HCT116 (cell line): ENCODE measurements around the gene PPP2R2D. TPM values are rescaled to one million over a fixed set of nuclear protein-coding genes. Genes with fewer than 3 reads are reported as not detected.

Experiments
- ATAC-seq: fragments of 200-7000 bp; cut with Tn5 transposase; 2 replicates; pipeline ENCODE4 v1.9.1; 2020; ENCODE audit warnings: mild to moderate bottlenecking, moderate library complexity
- BruUV-seq: library from RNA; stranded (reverse); fragments of 400-500 nt; replicated peaks from 2 replicates; lab custom pipeline; 2021; lab: Mats Ljungman, UMichigan
- CTCF ChIA-PET: fragments of 300-600 bp; sonication (Branson Sonifier 250); formaldehyde crosslinking; loops from one replicate; lab custom pipeline; 2021; ENCODE audit warnings: antibody characterized with exemption; lab: Charles Lee
- POLR2A ChIA-PET: fragments of 300-600, 350-600 bp; sonication (Branson Sonifier 250); formaldehyde crosslinking; loops from one replicate; lab custom pipeline; 2021; ENCODE audit warnings: antibody characterized with exemption; lab: Charles Lee
- RAD21 ChIA-PET, 2 experiments: fragments of 300-600 bp; sonication (Branson Sonifier 250); formaldehyde crosslinking; loops; one replicate each; lab custom pipeline; 2023; ENCODE audit warnings: low total read pairs in 2 of 2; ENCODE audit not compliant: uncharacterized antibody in 2 of 2, unreplicated experiment in 2 of 2, low non-redundant PET in 1 of 2; lab: Charles Lee
- DNase-seq: peaks from one replicate; pipeline ENCODE4 v3.0.0-alpha.2; 2010; ENCODE audit warnings: low read depth, low spot score
- H2AFZ ChIP-seq: fragments of 200-600 bp; shearing (Covaris generic), sonication (generic); 2 replicates; pipeline ENCODE4 v1.6.1; 2017; ENCODE audit warnings: low read depth, mixed run types, mixed read lengths, antibody characterized with exemption, low read length; ENCODE audit not compliant: poor library complexity, severe bottlenecking
- H3K27ac ChIP-seq: 2 replicates; pipeline ENCODE4 v1.5.1; 2012; ENCODE audit warnings: low read depth, low read length
- H3K27me3 ChIP-seq: fragments of 200-600 bp; sonication (generic); 2 replicates; pipeline ENCODE4 v1.6.1; 2016; ENCODE audit warnings: mixed run types, low read length, mixed read lengths; ENCODE audit not compliant: insufficient read depth
- H3K36me3 ChIP-seq, 2 experiments: fragments of 200-500 bp in 1 of 2; fragments of 200-600 bp in 1 of 2; sonication (Bioruptor generic) in 1 of 2; sonication (generic) in 1 of 2; 2 replicates each; pipeline versions ENCODE4 v1.5.1 to v1.6.1; 2014 to 2016; ENCODE audit warnings: low read length in 2 of 2, inconsistent platforms in 1 of 2, mixed read lengths in 1 of 2, mixed run types in 1 of 2; ENCODE audit not compliant: insufficient read depth in 2 of 2, control insufficient read depth in 1 of 2
- H3K4me1 ChIP-seq, 2 experiments: fragments of 200-600 bp in 1 of 2; sonication (generic) in 1 of 2; 2 replicates each; pipeline versions ENCODE4 v1.5.1 to v1.6.1; 2012 to 2017; ENCODE audit warnings: low read length in 2 of 2, inconsistent platforms in 1 of 2, mild to moderate bottlenecking in 1 of 2, mixed read lengths in 1 of 2, mixed run types in 1 of 2, moderate library complexity in 1 of 2; ENCODE audit not compliant: insufficient read depth in 2 of 2, control insufficient read depth in 1 of 2
- H3K4me2 ChIP-seq: fragments of 200-600 bp; sonication (generic); 2 replicates; pipeline ENCODE4 v1.6.1; 2017; ENCODE audit warnings: mixed run types, low read length, mixed read lengths
- H3K4me3 ChIP-seq, 2 experiments: fragments of 200-600 bp in 1 of 2; sonication (generic) in 1 of 2; replicated peaks in 1 of 2; 2 replicates each; pipeline ENCODE4 v1.5.1; 2011 to 2016; ENCODE audit warnings: low read length in 2 of 2, control low read depth in 1 of 2, low read depth in 1 of 2, mild to moderate bottlenecking in 1 of 2, mixed read lengths in 1 of 2, mixed run types in 1 of 2
- H3K79me2 ChIP-seq: fragments of 200-600 bp; sonication (generic); 2 replicates; pipeline ENCODE4 v1.6.1; 2017; ENCODE audit warnings: mild to moderate bottlenecking, mixed run types, low read length, moderate library complexity, mixed read lengths; ENCODE audit not compliant: insufficient read depth
- H3K9ac ChIP-seq: fragments of 200-600 bp; sonication (generic); 2 replicates; pipeline ENCODE4 v1.6.1; 2016; ENCODE audit warnings: low read length, mixed read lengths
- H3K9me2 ChIP-seq: fragments of 200-600 bp; sonication (generic), shearing (Covaris generic); 2 replicates; pipeline ENCODE4 v1.6.1; 2017; ENCODE audit warnings: mixed run types, mild to moderate bottlenecking, moderate library complexity; ENCODE audit not compliant: insufficient read depth
- H3K9me3 ChIP-seq, 2 experiments: fragments of 200-500 bp in 1 of 2; fragments of 200-600 bp in 1 of 2; sonication (Bioruptor generic) in 1 of 2; sonication (generic) in 1 of 2; 2 replicates each; pipeline ENCODE4 v1.6.1; 2014 to 2017; ENCODE audit warnings: low read length in 2 of 2, mixed read lengths in 2 of 2, inconsistent platforms in 1 of 2, low read depth in 1 of 2, mild to moderate bottlenecking in 1 of 2, mixed run types in 1 of 2, moderate library complexity in 1 of 2; ENCODE audit not compliant: control insufficient read depth in 1 of 2, insufficient read depth in 1 of 2
- H4K20me1 ChIP-seq: fragments of 200-600 bp; sonication (generic), shearing (Covaris generic); 2 replicates; pipeline ENCODE4 v1.6.1; 2017; ENCODE audit warnings: mixed run types, mild to moderate bottlenecking, moderate library complexity; ENCODE audit not compliant: insufficient read depth
- ATF3 ChIP-seq: IDR thresholded peaks from 2 replicates; pipeline ENCODE4 v1.6.1; 2012
- CBX3 ChIP-seq: IDR thresholded peaks from 2 replicates; pipeline ENCODE4 v1.6.1; 2012; ENCODE audit warnings: low read depth
- CEBPB ChIP-seq: IDR thresholded peaks from 2 replicates; pipeline ENCODE4 v1.6.1; 2012; ENCODE audit warnings: low read depth
- ELF1 ChIP-seq: IDR thresholded peaks from 2 replicates; pipeline ENCODE4 v1.6.1; 2012; ENCODE audit warnings: low read depth, borderline replicate concordance
- EZH2 ChIP-seq: fragments of 200-600 bp; sonication (generic); IDR thresholded peaks from 2 replicates; pipeline ENCODE4 v1.6.1; 2017; ENCODE audit warnings: antibody characterized with exemption, mixed run types
- FOSL1 ChIP-seq: IDR thresholded peaks from 2 replicates; pipeline ENCODE4 v1.6.1; 2012; ENCODE audit warnings: low read depth
- JUND ChIP-seq: IDR thresholded peaks from 2 replicates; pipeline ENCODE4 v1.6.1; 2012
- MAX ChIP-seq: IDR thresholded peaks from 2 replicates; pipeline ENCODE4 v1.6.1; 2012
- POLR2A ChIP-seq: IDR thresholded peaks from 2 replicates; pipeline ENCODE4 v1.7.0; 2011; ENCODE audit warnings: borderline replicate concordance; ENCODE audit not compliant: insufficient read depth, insufficient read length; ENCODE audit errors: extremely low read depth
- POLR2AphosphoS5 ChIP-seq: IDR thresholded peaks from 2 replicates; pipeline ENCODE4 v1.6.1; 2011; ENCODE audit warnings: mild to moderate bottlenecking, low read depth, low read length, moderate library complexity
- RAD21 ChIP-seq: IDR thresholded peaks from 2 replicates; pipeline ENCODE4 v1.6.1; 2012; ENCODE audit warnings: low read depth, mild to moderate bottlenecking
- REST ChIP-seq: IDR thresholded peaks from 2 replicates; pipeline ENCODE4 v1.6.1; 2012; ENCODE audit warnings: low read depth
- SP1 ChIP-seq: IDR thresholded peaks from 2 replicates; pipeline ENCODE4 v1.6.1; 2012; ENCODE audit warnings: low read depth
- SRF ChIP-seq: IDR thresholded peaks from 2 replicates; pipeline ENCODE4 v1.6.1; 2012; ENCODE audit warnings: low read depth
- ZNF274 ChIP-seq: fragments of 200-500 bp; sonication (Bioruptor generic); IDR thresholded peaks from 2 replicates; pipeline ENCODE4 v1.6.1; 2014; ENCODE audit warnings: mild to moderate bottlenecking, low read depth, low read length, inconsistent platforms
- intact Hi-C: fragments of 100-400 bp; cut with micrococcal nuclease; formaldehyde crosslinking; loops from 2 replicates; pipeline ENCODE4 v1.10.0; 2022
- total RNA-seq: library from RNA; stranded (reverse); gene quantifications from one replicate; pipeline ENCODE4 v1.2.1, GENCODE V29; 2021; ENCODE audit not compliant: unreplicated experiment
- TF ChIP-seq, protein P1 (sequence below): IDR thresholded peaks from 2 replicates; pipeline ENCODE4 v1.6.1; 2011; ENCODE audit warnings: mild to moderate bottlenecking, low read length, moderate library complexity; ENCODE audit not compliant: insufficient replicate concordance; ENCODE audit errors: extremely low read depth
- TF ChIP-seq, protein P2 (sequence below), 3 experiments: fragments of 200-600 bp in 1 of 3; sonication (generic) in 1 of 3; IDR thresholded peaks in 2 of 3; conservative IDR thresholded peaks in 1 of 3; 2 replicates each; pipeline ENCODE4 v1.5.1; 2012 to 2017; ENCODE audit warnings: low read depth in 2 of 3, low read length in 2 of 3, antibody characterized with exemption in 1 of 3, borderline replicate concordance in 1 of 3, control low read depth in 1 of 3, mild to moderate bottlenecking in 1 of 3, mixed read lengths in 1 of 3, mixed run types in 1 of 3, moderate library complexity in 1 of 3; ENCODE audit not compliant: insufficient read depth in 1 of 3

Gene PPP2R2D
- total RNA-seq, 1 experiment from 2014 or later = 18.1 TPM

DNA sequence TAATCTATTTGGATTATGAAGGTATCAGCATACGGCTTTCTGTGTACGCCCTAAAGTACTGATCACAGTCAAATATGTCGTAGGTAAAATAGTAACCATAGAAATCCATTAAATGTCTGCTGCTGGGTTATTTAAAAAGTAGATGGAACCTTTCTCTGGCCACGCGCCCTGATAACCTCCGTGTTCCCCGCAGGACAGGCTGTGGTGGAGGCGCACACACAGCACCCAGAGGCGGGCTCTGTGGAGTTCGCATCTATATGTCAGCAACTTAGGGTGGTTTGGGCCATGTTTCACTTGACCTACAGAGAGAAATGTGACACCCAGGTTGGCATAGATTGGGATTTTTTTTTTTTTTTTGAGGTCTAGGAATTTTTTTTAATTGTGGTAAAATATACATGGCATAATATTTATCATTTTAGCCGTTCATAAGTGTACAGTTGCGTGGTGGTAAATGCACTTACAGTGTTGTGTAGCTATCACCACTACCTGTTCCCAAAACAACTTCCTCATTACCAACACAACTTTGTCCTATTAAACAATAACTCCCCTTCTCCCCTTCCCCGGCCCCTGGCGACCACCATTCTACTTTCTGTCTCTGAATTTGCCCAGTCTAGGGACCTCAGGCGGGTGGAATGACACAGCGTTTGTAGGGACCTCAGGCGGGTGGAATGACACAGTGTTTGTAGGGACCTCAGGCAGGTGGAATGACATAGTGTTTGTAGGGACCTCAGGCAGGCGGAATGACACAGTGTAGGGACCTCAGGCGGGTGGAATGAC lies 15.4 kb downstream of the PPP2R2D start:
- Histone ChIP-seq H3K9ac (no peak overlapping the region), H2AFZ (no peak overlapping the region), H3K36me3 (no peaks in the 10 kb centered on the region), H3K9me3 (no peaks in the 10 kb centered on the region), H3K27ac (no peak overlapping the region), H3K9me2 (no peaks in the 10 kb centered on the region), H3K79me2 (peaks cover 60% of the 10 kb centered on the region), H3K4me1 (peaks cover 0 to 14% of the 10 kb centered on the region in 2 experiments; a peak in 2 of 4 replicates), H3K4me2 (no peak overlapping the region), H3K27me3 (no peaks in the 10 kb centered on the region), H3K4me3 (no peak overlapping the region), H4K20me1 (no peaks in the 10 kb centered on the region)
- CTCF ChIA-PET = no interaction called here
- TF ChIP-seq CEBPB (no peak), REST (no peak), FOSL1 (no peak), POLR2A (no peak), ELF1 (no peak), CBX3 (no peak), SRF (no peak), EZH2 (no peak), SP1 (no peak), JUND (no peak), ATF3 (no peak), MAX (no peak), ZNF274 (no peak), POLR2AphosphoS5 (no peak), RAD21 (no peak)
- TF ChIP-seq, protein P1, sequence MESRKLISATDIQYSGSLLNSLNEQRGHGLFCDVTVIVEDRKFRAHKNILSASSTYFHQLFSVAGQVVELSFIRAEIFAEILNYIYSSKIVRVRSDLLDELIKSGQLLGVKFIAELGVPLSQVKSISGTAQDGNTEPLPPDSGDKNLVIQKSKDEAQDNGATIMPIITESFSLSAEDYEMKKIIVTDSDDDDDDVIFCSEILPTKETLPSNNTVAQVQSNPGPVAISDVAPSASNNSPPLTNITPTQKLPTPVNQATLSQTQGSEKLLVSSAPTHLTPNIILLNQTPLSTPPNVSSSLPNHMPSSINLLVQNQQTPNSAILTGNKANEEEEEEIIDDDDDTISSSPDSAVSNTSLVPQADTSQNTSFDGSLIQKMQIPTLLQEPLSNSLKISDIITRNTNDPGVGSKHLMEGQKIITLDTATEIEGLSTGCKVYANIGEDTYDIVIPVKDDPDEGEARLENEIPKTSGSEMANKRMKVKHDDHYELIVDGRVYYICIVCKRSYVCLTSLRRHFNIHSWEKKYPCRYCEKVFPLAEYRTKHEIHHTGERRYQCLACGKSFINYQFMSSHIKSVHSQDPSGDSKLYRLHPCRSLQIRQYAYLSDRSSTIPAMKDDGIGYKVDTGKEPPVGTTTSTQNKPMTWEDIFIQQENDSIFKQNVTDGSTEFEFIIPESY = no peak
- TF ChIP-seq, protein P2, sequence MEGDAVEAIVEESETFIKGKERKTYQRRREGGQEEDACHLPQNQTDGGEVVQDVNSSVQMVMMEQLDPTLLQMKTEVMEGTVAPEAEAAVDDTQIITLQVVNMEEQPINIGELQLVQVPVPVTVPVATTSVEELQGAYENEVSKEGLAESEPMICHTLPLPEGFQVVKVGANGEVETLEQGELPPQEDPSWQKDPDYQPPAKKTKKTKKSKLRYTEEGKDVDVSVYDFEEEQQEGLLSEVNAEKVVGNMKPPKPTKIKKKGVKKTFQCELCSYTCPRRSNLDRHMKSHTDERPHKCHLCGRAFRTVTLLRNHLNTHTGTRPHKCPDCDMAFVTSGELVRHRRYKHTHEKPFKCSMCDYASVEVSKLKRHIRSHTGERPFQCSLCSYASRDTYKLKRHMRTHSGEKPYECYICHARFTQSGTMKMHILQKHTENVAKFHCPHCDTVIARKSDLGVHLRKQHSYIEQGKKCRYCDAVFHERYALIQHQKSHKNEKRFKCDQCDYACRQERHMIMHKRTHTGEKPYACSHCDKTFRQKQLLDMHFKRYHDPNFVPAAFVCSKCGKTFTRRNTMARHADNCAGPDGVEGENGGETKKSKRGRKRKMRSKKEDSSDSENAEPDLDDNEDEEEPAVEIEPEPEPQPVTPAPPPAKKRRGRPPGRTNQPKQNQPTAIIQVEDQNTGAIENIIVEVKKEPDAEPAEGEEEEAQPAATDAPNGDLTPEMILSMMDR (IDR thresholded peaks at IDR 0.05 in 2 of 3, conservative IDR thresholded peaks at IDR 0.05 in 1 of 3; ENCODE audit: borderline replicate concordance in 1 of 3, insufficient read depth in 1 of 3, low read depth in 2 of 3, low read length in 2 of 3) = no peak
- DNase-seq (no peak), ATAC-seq (no peak)
- intact Hi-C loops = no loop called here
- BruUV-seq = no TSS peak
- RAD21 ChIA-PET = no interaction called here
- POLR2A ChIA-PET = no interaction called here
